GM19035 (cell line): Measurements from ENCODE around the gene ARIH2.

Experiments
- ATAC-seq: cut with Tn5 transposase; IDR thresholded peaks from one replicate; pipeline ENCODE4 v1.9.1; 2021; ENCODE audit not compliant: unreplicated experiment

ARIH2 gene

GRCh38 chr3:49034650-49035049 is 116.0 kb downstream of the ARIH2 start:
- no peak for ATAC-seq

- no peak for ATAC-seq
Measured at GRCh38 chr3:49035281-49035680, 116.6 kb downstream of the ARIH2 start.
